Body of pancreas (tissue), 4 donors: Measurements from ENCODE around the gene NUP188. TPM values are rescaled to one million over a fixed set of nuclear protein-coding genes. Genes with fewer than 3 reads are reported as not detected.
A peak's percentile ranks its signal among the peaks of the same experiment; 100 is the strongest.

Experiments used
- ATAC-seq: fragments of 150-250 bp; one replicate; pipeline ENCODE4 v1.9.1; 2016
- DNase-seq, 4 donors: peaks; one replicate each; pipeline ENCODE4 v3.0.0-alpha.2; 2019
- H3K27ac ChIP-seq, 4 donors: fragments of 200-600 bp; sonication (generic); 1 replicate in 3 of 4; 2 replicates in 1 of 4; pipeline versions ENCODE4 v1.5.1 to v1.6.1; 2016 to 2019; ENCODE audit warnings: mild to moderate bottlenecking in 1 of 4, mixed read lengths in 1 of 4, moderate library complexity in 1 of 4
- H3K27me3 ChIP-seq, 2 donors: fragments of 200-600 bp; sonication (generic); one replicate each; pipeline ENCODE4 v1.6.0; 2016; ENCODE audit warnings: mild to moderate bottlenecking in 1 of 2
- H3K36me3 ChIP-seq, 2 donors: fragments of 200-600 bp; sonication (generic); replicated peaks in 1 of 2; 2 replicates each; pipeline ENCODE4 v1.5.1; 2016; ENCODE audit warnings: low read depth in 2 of 2; ENCODE audit not compliant: insufficient read depth in 1 of 2
- H3K4me1 ChIP-seq: fragments of 200-600 bp; sonication (generic); one replicate; pipeline ENCODE4 v1.6.0; 2016
- H3K4me3 ChIP-seq, 2 donors: fragments of 200-600 bp; sonication (generic); 1 replicate in 1 of 2; 2 replicates in 1 of 2; pipeline ENCODE4 v1.5.1; 2016 to 2019
- H3K9me3 ChIP-seq, 3 donors: fragments of 200-600 bp; sonication (generic); 1 replicate in 2 of 3; 2 replicates in 1 of 3; pipeline ENCODE4 v1.5.1; 2016
- POLR2A ChIP-seq, 3 donors: fragments of 450-650 bp; IDR thresholded peaks; one replicate each; pipeline ENCODE4 v1.6.1; 2016; ENCODE audit warnings: antibody characterized with exemption in 3 of 3, mild to moderate bottlenecking in 2 of 3
- WGBS, 2 donors: methylation state at CpG; one replicate each; pipeline ENCODE4 v1.1.5; 2017; 5-methylcytosine and 5-hydroxymethylcytosine counted together
- intact Hi-C: fragments of 100-400 bp; cut with DNase I; formaldehyde crosslinking; loops from one replicate; pipeline ENCODE4 v1.15.1; 2023
- total RNA-seq, 2 donors: library from RNA; depleted of rRNA; stranded (reverse); fragments of >200 nt; gene quantifications; one replicate each; pipeline ENCODE4 v1.1.0, GENCODE V29; 2016
- TF ChIP-seq, protein P1 (sequence below), 7 experiments: fragments of 450-650 bp in 4 of 7; fragments of 200-600 bp in 3 of 7; sonication (generic) in 3 of 7; IDR thresholded peaks; one replicate each; pipeline ENCODE4 v1.5.1; 2016 to 2019; ENCODE audit warnings: antibody characterized with exemption in 7 of 7

NUP188 gene
- total RNA-seq, 2 donors from 2014 or later, result 15.2 to 18.9 TPM

DNA sequence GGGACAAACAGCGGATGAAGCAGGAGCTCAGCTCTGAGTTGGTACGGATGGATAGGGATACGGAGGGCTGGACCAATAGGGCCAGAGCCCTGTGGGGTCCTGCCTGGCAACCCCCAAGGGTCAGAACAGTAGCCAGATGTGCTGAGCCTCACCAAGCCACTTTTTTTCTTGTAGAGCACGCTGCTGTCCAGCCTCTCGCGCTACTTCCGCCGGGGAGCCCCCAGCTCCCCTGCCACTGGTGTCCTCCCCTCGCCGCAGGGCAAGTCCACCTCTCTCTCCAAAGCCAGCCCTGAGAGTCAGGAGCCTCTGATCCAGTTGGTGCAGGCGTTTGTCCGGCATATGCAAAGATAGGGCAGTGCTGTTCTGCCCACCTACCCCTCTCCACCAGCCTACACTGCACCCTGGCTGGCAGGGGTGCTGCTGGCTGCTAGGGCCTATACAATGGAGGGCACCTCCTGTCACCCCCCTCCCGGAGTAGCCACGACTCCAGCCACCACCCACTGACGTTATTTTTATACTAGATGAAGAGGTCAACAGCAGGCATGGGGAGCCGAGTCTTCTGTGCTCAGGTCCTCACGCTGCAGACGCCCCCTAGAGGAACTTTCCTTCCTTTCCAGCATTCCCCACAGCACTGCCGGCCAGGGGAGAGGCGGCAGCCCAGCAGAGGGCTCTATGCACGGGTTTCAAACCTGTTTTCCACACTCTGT, 59.0 kb downstream of the NUP188 start:
- 56 to 57% methylated on average over 19 to 21 of the region's 21 CpGs for WGBS, 2 donors
- peaks cover 0 to 22% of the 10 kb centered on the region in 2 donors for H3K36me3 ChIP-seq

DNA sequence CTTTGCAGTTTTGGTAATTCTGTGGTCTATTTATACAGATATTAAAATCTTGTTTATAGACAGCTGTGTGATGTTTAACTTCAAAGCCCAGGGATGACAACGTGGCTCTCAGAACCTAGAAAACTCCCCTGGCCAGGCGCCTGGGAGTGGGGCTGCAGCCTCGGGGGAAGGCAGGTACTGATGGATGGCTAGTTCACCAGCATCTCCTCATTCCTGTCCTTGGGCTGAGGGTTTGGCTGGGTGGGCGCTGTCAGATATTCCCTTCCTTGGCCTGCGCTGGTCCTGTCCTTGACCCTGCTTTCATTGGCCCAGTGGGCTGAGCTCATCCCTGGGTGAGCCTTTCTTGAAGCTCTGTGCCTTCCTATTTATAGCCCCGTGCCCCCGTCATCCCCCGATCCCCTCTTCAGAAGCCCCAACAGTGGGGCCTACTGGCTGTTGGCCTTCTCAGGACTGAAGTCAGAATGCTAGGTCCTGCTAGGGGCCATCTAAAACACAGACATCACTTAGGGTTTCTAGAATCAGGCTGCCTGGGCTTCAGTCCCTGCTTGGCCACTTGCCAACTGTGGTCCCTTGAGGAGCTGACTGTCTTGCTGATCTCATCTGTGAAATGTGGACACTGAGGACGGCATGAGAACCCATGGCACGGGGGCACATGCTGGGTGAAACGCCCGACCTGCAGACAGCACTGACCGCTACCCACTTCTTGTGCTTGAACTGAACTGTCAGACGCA, 59.7 kb downstream of the NUP188 start:
- H3K4me1 ChIP-seq, result peaks cover 7% of the 10 kb centered on the region
- no peak for TF ChIP-seq POLR2A (IDR thresholded peaks at IDR 0.05)
- TF ChIP-seq, protein P1, sequence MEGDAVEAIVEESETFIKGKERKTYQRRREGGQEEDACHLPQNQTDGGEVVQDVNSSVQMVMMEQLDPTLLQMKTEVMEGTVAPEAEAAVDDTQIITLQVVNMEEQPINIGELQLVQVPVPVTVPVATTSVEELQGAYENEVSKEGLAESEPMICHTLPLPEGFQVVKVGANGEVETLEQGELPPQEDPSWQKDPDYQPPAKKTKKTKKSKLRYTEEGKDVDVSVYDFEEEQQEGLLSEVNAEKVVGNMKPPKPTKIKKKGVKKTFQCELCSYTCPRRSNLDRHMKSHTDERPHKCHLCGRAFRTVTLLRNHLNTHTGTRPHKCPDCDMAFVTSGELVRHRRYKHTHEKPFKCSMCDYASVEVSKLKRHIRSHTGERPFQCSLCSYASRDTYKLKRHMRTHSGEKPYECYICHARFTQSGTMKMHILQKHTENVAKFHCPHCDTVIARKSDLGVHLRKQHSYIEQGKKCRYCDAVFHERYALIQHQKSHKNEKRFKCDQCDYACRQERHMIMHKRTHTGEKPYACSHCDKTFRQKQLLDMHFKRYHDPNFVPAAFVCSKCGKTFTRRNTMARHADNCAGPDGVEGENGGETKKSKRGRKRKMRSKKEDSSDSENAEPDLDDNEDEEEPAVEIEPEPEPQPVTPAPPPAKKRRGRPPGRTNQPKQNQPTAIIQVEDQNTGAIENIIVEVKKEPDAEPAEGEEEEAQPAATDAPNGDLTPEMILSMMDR (IDR thresholded peaks at IDR 0.05), result no peak
- no peaks in the 10 kb centered on the region for H3K27me3 ChIP-seq
- no peak overlapping the region for H3K4me3 ChIP-seq
- intact Hi-C loops, result no loop called here
- peak in 2 of 4 donors; percentile 20 to 28 for DNase-seq
- peak overlapping the region in 2 of 4 donors; percentile 22 to 31 for H3K27ac ChIP-seq
- 66 to 78% methylated on average over 8 to 14 of the region's 14 CpGs for WGBS, 2 donors
- H3K9me3 ChIP-seq, result no peaks in the 10 kb centered on the region
- no peak for ATAC-seq
- peaks cover 0 to 15% of the 10 kb centered on the region in 2 donors for H3K36me3 ChIP-seq

More for the DNA sequence above, 59.0 kb downstream of the NUP188 start:
- TF ChIP-seq POLR2A (IDR thresholded peaks at IDR 0.05), result no peak
- TF ChIP-seq, protein P1 (IDR thresholded peaks at IDR 0.05), result peak; percentile 57 to 86 (median 76)
- H3K4me1 ChIP-seq, result peaks cover 7% of the 10 kb centered on the region
- H3K27ac ChIP-seq, result peak overlapping the region in 2 of 4 donors; percentile 29 to 31
- H3K9me3 ChIP-seq, result no peaks in the 10 kb centered on the region
- peak; percentile 69 to 80 (median 77) for DNase-seq
- H3K4me3 ChIP-seq, result no peak overlapping the region
- H3K27me3 ChIP-seq, result no peaks in the 10 kb centered on the region
- intact Hi-C loops, result no loop called here
- peak; percentile 82 for ATAC-seq

DNA sequence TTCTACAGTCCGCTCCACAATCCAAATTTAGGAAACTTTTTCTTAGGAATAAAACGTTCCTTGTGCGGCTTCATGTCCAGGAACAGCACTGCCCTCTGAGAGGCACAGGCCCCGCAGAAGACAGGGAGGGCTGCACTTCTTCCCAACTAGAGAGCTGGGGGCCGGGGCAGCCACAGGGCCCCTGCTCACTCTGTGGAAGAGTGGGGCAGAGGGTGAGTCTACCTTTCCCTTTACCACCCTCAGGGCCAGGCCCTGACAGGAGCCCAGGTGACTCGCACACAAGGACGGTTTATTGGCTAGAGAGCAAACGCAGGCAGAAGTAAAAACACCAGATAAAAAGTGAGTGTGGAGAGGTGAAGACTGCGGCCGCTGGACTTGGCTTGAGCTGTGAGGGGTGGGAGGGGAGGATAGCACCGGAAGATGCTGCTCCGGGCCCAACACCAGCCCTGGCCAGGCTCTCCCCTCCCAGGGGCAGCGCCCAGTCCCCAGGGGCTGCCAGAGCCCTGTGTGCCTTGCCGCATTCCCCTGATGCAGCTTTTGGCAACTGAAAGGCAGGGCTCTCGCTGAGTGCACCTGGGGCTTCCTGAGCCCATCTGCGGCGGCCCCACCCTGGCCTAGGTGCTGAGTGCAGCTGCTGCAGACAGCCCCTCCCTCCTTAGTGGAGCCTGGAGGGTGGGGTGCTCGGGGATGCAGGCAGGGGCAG, 60.4 kb downstream of the NUP188 start:
- H3K4me1 ChIP-seq, result peaks cover 7% of the 10 kb centered on the region
- WGBS, 2 donors, result 88 to 90% methylated on average over 15 to 17 of the region's 18 CpGs
- H3K4me3 ChIP-seq, result no peak overlapping the region
- DNase-seq (no peak), ATAC-seq (no peak)
- H3K36me3 ChIP-seq, result peaks cover 0 to 14% of the 10 kb centered on the region in 2 donors
- no peak for TF ChIP-seq POLR2A (IDR thresholded peaks at IDR 0.05)
- TF ChIP-seq, protein P1 (IDR thresholded peaks at IDR 0.05), result no peak
- H3K27ac ChIP-seq, result no peak overlapping the region
- intact Hi-C loops, result no loop called here
- H3K27me3 ChIP-seq, result no peaks in the 10 kb centered on the region
- H3K9me3 ChIP-seq, result no peaks in the 10 kb centered on the region

DNA sequence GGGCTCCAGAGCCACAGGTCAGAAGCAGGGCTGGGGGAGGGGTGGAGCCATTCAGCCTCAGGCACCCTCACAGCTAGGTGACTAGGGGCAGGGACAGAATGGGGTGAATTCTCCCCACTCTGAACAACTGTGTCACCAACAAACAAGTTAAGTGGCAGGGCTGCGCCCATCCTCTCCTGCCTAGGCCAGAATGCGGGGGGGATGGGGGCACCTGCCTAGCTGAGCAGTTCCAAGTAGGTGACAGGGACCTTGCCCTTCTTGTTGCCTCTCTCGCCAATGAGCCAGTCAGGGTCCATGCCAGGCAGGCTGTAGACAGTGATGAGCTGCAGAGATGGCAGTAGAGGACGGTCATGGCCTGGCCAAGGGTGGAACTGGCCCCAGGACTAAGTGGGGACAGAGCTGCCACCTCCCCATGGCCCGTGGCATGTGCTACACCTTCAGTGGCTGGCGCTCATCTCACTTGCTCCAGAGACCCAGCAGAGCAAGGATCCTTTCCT, 61.0 kb downstream of the NUP188 start:
- Histone ChIP-seq H3K36me3 (peaks cover 0 to 14% of the 10 kb centered on the region in 2 donors), H3K27ac (no peak overlapping the region)
- no peak for DNase-seq

More for the DNA sequence above, 61.0 kb downstream of the NUP188 start:
- Histone ChIP-seq H3K9me3 (no peaks in the 10 kb centered on the region), H3K27me3 (no peaks in the 10 kb centered on the region), H3K4me3 (no peak overlapping the region), H3K4me1 (peaks cover 7% of the 10 kb centered on the region)
- no peak for ATAC-seq
- no peak for TF ChIP-seq POLR2A (IDR thresholded peaks at IDR 0.05)
- TF ChIP-seq, protein P1 (IDR thresholded peaks at IDR 0.05), result no peak
- intact Hi-C loops, result no loop called here
- 80 to 93% methylated on average over 1 to 6 of the region's 6 CpGs for WGBS, 2 donors
